IPS-18a (cell line): Measurements from ENCODE around the gene MIER2.
"Not testable (repeated sequence)": the region's sequence is repeated elsewhere in the genome, so short reads cannot be mapped to it uniquely, and the experiment has no call there.

ENCODE experiments used
- H3K27ac ChIP-seq: one replicate; pipeline ENCODE4 v1.5.1; 2013; ENCODE audit warnings: low read length
- H3K27me3 ChIP-seq: one replicate; pipeline ENCODE4 v1.6.1; 2013; ENCODE audit warnings: mild to moderate bottlenecking, low read length; ENCODE audit not compliant: control insufficient read depth, insufficient read depth
- H3K36me3 ChIP-seq: one replicate; pipeline ENCODE4 v1.6.1; 2013; ENCODE audit warnings: low read depth, low read length; ENCODE audit not compliant: control insufficient read depth
- H3K4me1 ChIP-seq: one replicate; pipeline ENCODE4 v1.6.1; 2013; ENCODE audit warnings: low read depth, low read length; ENCODE audit not compliant: control insufficient read depth
- H3K4me3 ChIP-seq: one replicate; pipeline ENCODE4 v1.5.1; 2013; ENCODE audit warnings: low read length
- H3K9ac ChIP-seq: one replicate; pipeline ENCODE4 v1.6.1; 2013; ENCODE audit warnings: mild to moderate bottlenecking, low read length, moderate library complexity
- H3K9me3 ChIP-seq: one replicate; pipeline ENCODE4 v1.6.1; 2013; ENCODE audit warnings: low read depth, low read length; ENCODE audit not compliant: control insufficient read depth

Gene MIER2

DNA sequence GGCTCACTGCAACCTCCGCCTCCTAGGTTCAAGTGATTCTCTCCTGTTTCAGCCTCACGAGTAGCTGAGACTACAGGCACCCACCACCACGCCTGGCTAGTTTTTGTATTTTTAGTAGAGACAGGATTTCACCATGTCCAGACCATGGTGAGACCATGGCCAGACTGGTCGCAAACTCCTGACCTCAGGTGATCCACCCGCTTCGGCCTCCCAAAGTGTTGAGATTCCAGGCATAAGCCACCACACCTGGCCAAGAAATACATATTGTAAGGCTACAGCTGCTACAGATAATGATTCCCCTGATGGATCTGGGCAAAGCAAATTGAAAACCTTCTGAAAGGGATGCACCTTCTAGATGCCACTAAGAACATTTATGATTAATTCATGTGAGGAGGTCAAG lies 71.2 kb downstream of the MIER2 start:
- Histone ChIP-seq H3K9ac (no peak overlapping the region), H3K36me3 (no peaks in the 10 kb centered on the region), H3K4me1 (peaks cover 10% of the 10 kb centered on the region), H3K27me3 (peaks cover 3% of the 10 kb centered on the region), H3K27ac (no peak overlapping the region), H3K4me3 (no peak overlapping the region), H3K9me3 (no peaks in the 10 kb centered on the region)

DNA sequence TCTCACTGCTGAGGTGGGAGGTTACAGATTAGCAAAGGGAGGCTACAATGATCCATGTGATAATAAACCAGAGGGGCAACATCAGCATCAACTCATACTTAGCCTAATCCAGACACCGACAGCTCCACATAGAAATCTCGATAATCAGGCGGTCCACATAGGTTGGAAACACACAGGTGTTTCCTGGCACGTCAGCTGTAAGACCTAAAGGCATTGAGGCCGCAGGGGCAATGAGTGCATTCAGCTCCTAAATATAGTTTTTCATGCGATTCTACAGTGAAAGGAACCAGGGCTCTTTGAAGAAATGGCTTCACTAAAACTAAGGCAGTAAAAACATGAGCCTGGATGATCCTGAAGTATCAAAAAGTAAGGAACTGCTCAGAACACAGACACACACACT lies 72.7 kb downstream of the MIER2 start:
- no peaks in the 10 kb centered on the region for H3K9me3 ChIP-seq
- H3K4me1 ChIP-seq, result no peaks in the 10 kb centered on the region
- H3K4me3 ChIP-seq, result no peak overlapping the region
- no peak overlapping the region for H3K9ac ChIP-seq
- H3K27ac ChIP-seq, result no peak overlapping the region
- no peaks in the 10 kb centered on the region for H3K36me3 ChIP-seq
- peaks cover 19% of the 10 kb centered on the region for H3K27me3 ChIP-seq

GRCh38 chr19:270766-271318 lies 73.8 kb downstream of the MIER2 start:
- H3K36me3 ChIP-seq, H3K27ac ChIP-seq, H3K4me3 ChIP-seq, H3K4me1 ChIP-seq, H3K9ac ChIP-seq, H3K9me3 ChIP-seq: not testable (repeated sequence)
- peaks cover 29% of the 10 kb centered on the region for H3K27me3 ChIP-seq

DNA sequence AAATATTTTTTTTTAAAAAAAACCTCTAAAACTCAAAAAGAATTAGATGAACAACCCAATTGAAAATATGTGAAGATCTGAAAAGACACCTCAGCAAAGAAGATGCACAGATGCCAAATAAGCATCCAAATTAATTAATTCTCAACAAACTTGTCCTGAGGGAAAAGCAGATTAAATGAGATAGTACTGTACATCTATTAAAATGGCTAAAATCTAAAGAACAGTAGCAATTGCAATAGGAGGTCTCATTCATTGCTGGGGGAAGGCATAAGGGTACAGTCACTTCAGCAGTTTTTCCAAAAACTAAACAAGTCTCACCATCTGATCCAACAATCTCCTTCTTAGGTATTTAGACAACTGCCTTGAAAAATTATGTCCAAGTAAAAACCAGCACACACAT lies 75.4 kb downstream of the MIER2 start:
- Histone ChIP-seq H3K9me3 (no peaks in the 10 kb centered on the region), H3K9ac (no peak overlapping the region), H3K4me3 (no peak overlapping the region), H3K27me3 (peaks cover 42% of the 10 kb centered on the region), H3K36me3 (no peaks in the 10 kb centered on the region), H3K4me1 (no peaks in the 10 kb centered on the region), H3K27ac (no peak overlapping the region)

DNA sequence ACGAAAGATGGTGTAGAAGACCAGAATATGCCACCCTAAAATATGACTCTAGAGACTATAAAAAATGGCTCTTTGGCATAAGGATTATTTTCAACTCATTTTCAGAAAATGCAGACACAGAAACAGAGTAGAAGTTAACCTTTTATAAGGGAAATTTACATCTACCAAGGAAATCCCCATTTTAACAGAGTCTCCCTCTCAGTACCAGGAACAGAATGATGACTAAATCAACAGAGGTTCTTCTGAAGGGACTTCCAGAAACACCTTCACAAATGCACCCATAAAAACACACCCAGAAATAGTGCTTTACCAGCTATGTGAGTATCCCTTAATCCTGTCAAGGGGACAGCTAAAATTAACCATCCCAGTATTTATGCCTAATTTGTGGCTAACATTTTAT lies 82.5 kb downstream of the MIER2 start:
- Histone ChIP-seq H3K4me1 (no peaks in the 10 kb centered on the region), H3K27ac (no peak overlapping the region), H3K4me3 (no peak overlapping the region), H3K9ac (no peak overlapping the region), H3K9me3 (no peaks in the 10 kb centered on the region), H3K36me3 (no peaks in the 10 kb centered on the region), H3K27me3 (peaks cover 26% of the 10 kb centered on the region)

GRCh38 chr19:256804-257203 lies 87.8 kb downstream of the MIER2 start:
- not testable (repeated sequence) for H3K4me3 ChIP-seq, H3K27me3 ChIP-seq, H3K36me3 ChIP-seq, H3K9me3 ChIP-seq, H3K4me1 ChIP-seq, H3K27ac ChIP-seq, H3K9ac ChIP-seq
